IMR-90 (cell line): ENCODE data around the gene CDHR1. TPM values are rescaled to one million over a fixed set of nuclear protein-coding genes. Genes with fewer than 3 reads are reported as not detected.

Source experiments
- ATAC-seq: fragments of 200-7000 bp; cut with Tn5 transposase; 2 replicates; pipeline ENCODE4 v1.9.1; 2020; ENCODE audit warnings: low read depth, mild to moderate bottlenecking, moderate library complexity
- BruUV-seq: library from RNA; stranded (reverse); fragments of 400-500 nt; replicated peaks from 2 replicates; lab custom pipeline; 2021; lab: Mats Ljungman, UMichigan
- CTCF ChIA-PET: fragments of 300-600 bp; formaldehyde crosslinking; extraction: SDS; loops from one replicate; lab custom pipeline; 2021; ENCODE audit warnings: antibody characterized with exemption; lab: Yijun Ruan, JAX
- POLR2A ChIA-PET: fragments of 300-600 bp; sonication (Branson Sonifier 250); formaldehyde crosslinking; loops from one replicate; lab custom pipeline; 2022; ENCODE audit warnings: antibody characterized with exemption; ENCODE audit not compliant: unreplicated experiment; lab: Charles Lee
- DNase-seq: peaks from one replicate; pipeline ENCODE4 v3.0.0; 2013
- H2AFZ ChIP-seq: replicated peaks from 2 replicates; pipeline ENCODE3; 2013; ENCODE audit warnings: low read length, mild to moderate bottlenecking; ENCODE audit not compliant: poor library complexity
- H2AK5ac ChIP-seq: 2 replicates; pipeline ENCODE4 v1.6.1; 2013; ENCODE audit warnings: low read depth, low read length, inconsistent platforms
- H2AK9ac ChIP-seq: replicated peaks from 2 replicates; pipeline ENCODE3; 2013; ENCODE audit warnings: mild to moderate bottlenecking, low read depth, low read length, moderate library complexity; ENCODE audit not compliant: poor library complexity
- H2BK120ac ChIP-seq: 2 replicates; pipeline ENCODE4 v1.6.1; 2013; ENCODE audit warnings: low read depth, low read length, inconsistent platforms
- H2BK15ac ChIP-seq: 3 replicates; pipeline ENCODE4 v1.6.1; 2013; ENCODE audit warnings: low read depth, low read length, inconsistent platforms
- H2BK20ac ChIP-seq: 2 replicates; pipeline ENCODE4 v1.6.1; 2013; ENCODE audit warnings: low read depth, mild to moderate bottlenecking, inconsistent platforms, low read length, moderate library complexity
- H2BK5ac ChIP-seq: 2 replicates; pipeline ENCODE4 v1.6.1; 2013; ENCODE audit warnings: mild to moderate bottlenecking, low read depth, low read length, inconsistent platforms; ENCODE audit not compliant: poor library complexity, severe bottlenecking
- H3K14ac ChIP-seq: replicated peaks from 2 replicates; pipeline ENCODE4 v1.6.1; 2013; ENCODE audit warnings: low read depth, low read length, inconsistent platforms
- H3K18ac ChIP-seq: 2 replicates; pipeline ENCODE4 v1.6.1; 2013; ENCODE audit warnings: low read depth, low read length, control low read depth
- H3K23ac ChIP-seq: 2 replicates; pipeline ENCODE4 v1.6.1; 2013; ENCODE audit warnings: low read depth, low read length, inconsistent platforms
- H3K27ac ChIP-seq: 2 replicates; pipeline ENCODE4 v1.5.1; 2013; ENCODE audit warnings: mild to moderate bottlenecking, control low read depth, low read length; ENCODE audit not compliant: insufficient read depth
- H3K27me3 ChIP-seq: 2 replicates; pipeline ENCODE4 v1.6.1; 2013; ENCODE audit warnings: low read length; ENCODE audit not compliant: control insufficient read depth, insufficient read depth
- H3K36me3 ChIP-seq: 2 replicates; pipeline ENCODE4 v1.6.1; 2013; ENCODE audit warnings: low read length, mixed read lengths; ENCODE audit not compliant: control insufficient read depth, insufficient read depth
- H3K4ac ChIP-seq: 2 replicates; pipeline ENCODE4 v1.6.1; 2013; ENCODE audit warnings: low read depth, low read length, inconsistent platforms
- H3K4me1 ChIP-seq: 2 replicates; pipeline ENCODE4 v1.6.1; 2013; ENCODE audit warnings: low read length, mixed read lengths; ENCODE audit not compliant: control insufficient read depth, insufficient read depth
- H3K4me2 ChIP-seq: 2 replicates; pipeline ENCODE4 v1.6.1; 2013; ENCODE audit warnings: low read depth, mild to moderate bottlenecking, control low read depth, low read length, moderate library complexity
- H3K4me3 ChIP-seq: 2 replicates; pipeline ENCODE4 v1.5.1; 2013; ENCODE audit warnings: low read depth, mild to moderate bottlenecking, control low read depth, low read length, moderate library complexity; ENCODE audit not compliant: insufficient read depth
- H3K56ac ChIP-seq: 2 replicates; pipeline ENCODE4 v1.6.1; 2013; ENCODE audit warnings: low read length, inconsistent platforms; ENCODE audit not compliant: insufficient read depth; ENCODE audit errors: extremely low read depth
- H3K79me1 ChIP-seq, 2 experiments: 2 replicates each; pipeline ENCODE4 v1.6.1; 2013; ENCODE audit warnings: low read length in 2 of 2, inconsistent platforms in 1 of 2, low read depth in 1 of 2
- H3K9ac ChIP-seq: 2 replicates; pipeline ENCODE4 v1.6.1; 2013; ENCODE audit warnings: low read depth, low read length, control low read depth
- H3K9me1 ChIP-seq: 2 replicates; pipeline ENCODE4 v1.6.1; 2013; ENCODE audit warnings: low read length, inconsistent platforms; ENCODE audit not compliant: insufficient read depth
- H3K9me3 ChIP-seq: 2 replicates; pipeline ENCODE4 v1.6.1; 2013; ENCODE audit warnings: low read length; ENCODE audit not compliant: control insufficient read depth, insufficient read depth
- H4K20me1 ChIP-seq: 2 replicates; pipeline ENCODE4 v1.6.1; 2013; ENCODE audit warnings: low read length, inconsistent platforms; ENCODE audit not compliant: insufficient read depth
- H4K5ac ChIP-seq: 2 replicates; pipeline ENCODE4 v1.6.1; 2013; ENCODE audit warnings: mild to moderate bottlenecking, low read depth, low read length, control low read depth
- H4K8ac ChIP-seq, 2 experiments: 2 replicates each; pipeline ENCODE4 v1.6.1; 2013; ENCODE audit warnings: low read depth in 2 of 2, low read length in 2 of 2, control low read depth in 1 of 2, inconsistent platforms in 1 of 2
- H4K91ac ChIP-seq: 2 replicates; pipeline ENCODE4 v1.6.1; 2013; ENCODE audit warnings: low read depth, low read length, inconsistent platforms; ENCODE audit not compliant: insufficient read depth
- BHLHE40 ChIP-seq: fragments of 150-350 bp; IDR thresholded peaks from 2 replicates; pipeline ENCODE4 v1.6.1; 2016; ENCODE audit warnings: mild to moderate bottlenecking, low read depth, low read length
- MAFK ChIP-seq: IDR thresholded peaks from 2 replicates; pipeline ENCODE4 v1.6.1; 2012; ENCODE audit warnings: low read depth, low read length, improper control_type of control experiment
- NFE2L2 ChIP-seq: fragments of 150-350 bp; IDR thresholded peaks from 2 replicates; pipeline ENCODE4 v1.6.1; 2016; ENCODE audit warnings: low read depth, mild to moderate bottlenecking, low read length
- POLR2A ChIP-seq: IDR thresholded peaks from 2 replicates; pipeline ENCODE4 v1.6.1; 2012; ENCODE audit warnings: mild to moderate bottlenecking, low read depth, low read length
- RAD21 ChIP-seq: IDR thresholded peaks from 2 replicates; pipeline ENCODE4 v1.6.1; 2012; ENCODE audit warnings: low read length, improper control_type of control experiment
- RFX5 ChIP-seq: IDR thresholded peaks from 2 replicates; pipeline ENCODE4 v1.8.0; 2012; ENCODE audit warnings: low read depth, mild to moderate bottlenecking, low read length, moderate library complexity
- SMC3 ChIP-seq: fragments of 150-350 bp; IDR thresholded peaks from 2 replicates; pipeline ENCODE4 v1.6.1; 2016; ENCODE audit warnings: low read depth, mild to moderate bottlenecking, antibody characterized with exemption, low read length, moderate library complexity
- WGBS, 2 experiments: methylation state at CpG; one replicate each; pipeline versions ENCODE4 v1.1.5 to v1.1.7; 2013; ENCODE audit warnings: missing lambda C conversion rate in 2 of 2; ENCODE audit not compliant: insufficient read length in 1 of 2; ENCODE audit errors: extremely low coverage in 2 of 2; 5-methylcytosine and 5-hydroxymethylcytosine counted together
- dilution Hi-C: fragments of 300-500 bp; cut with HindIII; formaldehyde crosslinking; loops from one replicate; pipeline ENCODE4 v1.14.3; 2018; ENCODE audit warnings: low sequenced_read_pairs; ENCODE audit not compliant: unreplicated experiment
- in situ Hi-C: fragments of 300-500 bp; cut with MboI; formaldehyde crosslinking; loops from 3 replicates; pipeline ENCODE4 v1.14.3; 2019; ENCODE audit warnings: low sequenced_read_pairs, inconsistent platforms, mixed read lengths
- intact Hi-C: fragments of 100-400 bp; cut with micrococcal nuclease; formaldehyde crosslinking; loops from 2 replicates; pipeline ENCODE4 v1.10.0; 2022
- polyA plus RNA-seq, 3 experiments: library from polyadenylated mRNA; depleted of rRNA; stranded (reverse); fragments of >200 nt; gene quantifications; 2 replicates each; pipeline ENCODE4 v1.2.3, GENCODE V29; 2012; ENCODE audit warnings: low replicate concordance in 1 of 3
- total RNA-seq: library from RNA; depleted of rRNA; stranded (reverse); fragments of >200 nt; gene quantifications from 2 replicates; pipeline ENCODE4 v1.2.3, GENCODE V29; 2012
- TF ChIP-seq, protein P1 (sequence below): conservative IDR thresholded peaks from 2 replicates; pipeline ENCODE4 v1.5.1; 2012; ENCODE audit warnings: mild to moderate bottlenecking, low read depth, low read length, improper control_type of control experiment
- TF ChIP-seq, protein P2 (sequence below): fragments of 150-350 bp; IDR thresholded peaks from 2 replicates; pipeline ENCODE4 v1.6.1; 2016; ENCODE audit warnings: low read depth, mild to moderate bottlenecking, low read length, moderate library complexity, borderline replicate concordance

Gene CDHR1
- total and polyA plus RNA-seq, 2 of the 4 experiments (the other 2 are of a cell fraction), result not detected

DNA sequence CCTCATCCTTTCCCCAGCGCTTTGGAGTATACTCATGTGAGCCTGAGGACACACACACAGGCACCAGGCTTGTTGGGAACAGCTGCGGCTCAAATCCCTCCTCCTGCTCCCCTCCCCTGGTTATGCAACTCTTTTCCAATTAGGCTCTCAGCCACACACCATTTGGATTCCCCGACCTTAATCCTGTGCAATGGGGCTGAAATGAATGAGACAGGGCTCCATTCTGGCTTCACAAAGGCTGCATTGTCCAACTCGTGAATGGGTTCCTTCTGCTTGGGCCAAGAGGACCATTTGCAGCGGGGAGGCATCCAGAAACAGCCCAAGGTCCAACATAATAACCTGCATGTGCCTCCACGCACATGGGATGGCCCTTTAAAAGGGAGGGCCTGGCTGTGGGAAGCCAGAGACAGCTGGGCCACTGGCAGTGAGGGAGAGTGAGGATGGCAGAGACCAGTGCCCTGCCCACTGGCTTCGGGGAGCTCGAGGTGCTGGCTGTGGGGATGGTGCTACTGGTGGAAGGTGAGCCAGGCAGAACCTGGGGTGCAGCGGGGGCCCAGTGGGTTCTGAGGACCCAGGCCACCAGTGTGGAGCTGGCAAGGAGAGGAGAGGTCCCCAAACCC, 50.4 kb downstream of the CDHR1 start, which contains the start of gene RGR:
Gene RGR (plus strand): TSS at position 403 of the 620 bp plus-strand sequence. CDS start 38 bp downstream, at position 441.
- BruUV-seq, result no TSS peak
- dilution Hi-C loops, result no loop called here
- no peak within 1 kb of the TSS for H2AK5ac ChIP-seq

More for the DNA sequence above, 50.4 kb downstream of the CDHR1 start, which contains the start of gene RGR:
- Histone ChIP-seq H3K4me2 (no peak within 1 kb of the TSS), H2AK9ac (no peak within 1 kb of the TSS), H4K20me1 (no peaks in the 10 kb centered on the region), H2BK5ac (no peak within 1 kb of the TSS), H3K23ac (no peak within 1 kb of the TSS), H3K9me1 (no peaks in the 10 kb centered on the region), H2AFZ (no peak within 1 kb of the TSS), H3K4ac (no peak within 1 kb of the TSS), H3K79me1 (no peaks in the 10 kb centered on the region), H2BK15ac (no peak within 1 kb of the TSS), H3K36me3 (no peaks in the 10 kb centered on the region), H4K5ac (no peak within 1 kb of the TSS), H2BK120ac (no peak within 1 kb of the TSS), H3K27me3 (peaks cover 23% of the 10 kb centered on the region), H3K9me3 (no peaks in the 10 kb centered on the region), H3K9ac (no peak within 1 kb of the TSS), H3K14ac (no peak within 1 kb of the TSS), H4K91ac (no peak within 1 kb of the TSS), H3K4me3 (no peak within 1 kb of the TSS), H4K8ac (no peak within 1 kb of the TSS), H3K27ac (no peak within 1 kb of the TSS), H3K4me1 (no peaks in the 10 kb centered on the region), H3K56ac (no peak within 1 kb of the TSS), H2BK20ac (no peak within 1 kb of the TSS), H3K18ac (no peak within 1 kb of the TSS)
- WGBS, 2 experiments, result 31% methylated on average over 4 of the region's 9 CpGs; no CpG with 5 or more reads in 1 of the 2 experiments
- CTCF ChIA-PET, result no interaction called here
- ATAC-seq (no peak), DNase-seq (no peak)
- TF ChIP-seq MAFK (no peak), RAD21 (no peak), POLR2A (no peak), NFE2L2 (no peak), BHLHE40 (no peak), RFX5 (no peak), SMC3 (no peak)
- TF ChIP-seq, protein P1, sequence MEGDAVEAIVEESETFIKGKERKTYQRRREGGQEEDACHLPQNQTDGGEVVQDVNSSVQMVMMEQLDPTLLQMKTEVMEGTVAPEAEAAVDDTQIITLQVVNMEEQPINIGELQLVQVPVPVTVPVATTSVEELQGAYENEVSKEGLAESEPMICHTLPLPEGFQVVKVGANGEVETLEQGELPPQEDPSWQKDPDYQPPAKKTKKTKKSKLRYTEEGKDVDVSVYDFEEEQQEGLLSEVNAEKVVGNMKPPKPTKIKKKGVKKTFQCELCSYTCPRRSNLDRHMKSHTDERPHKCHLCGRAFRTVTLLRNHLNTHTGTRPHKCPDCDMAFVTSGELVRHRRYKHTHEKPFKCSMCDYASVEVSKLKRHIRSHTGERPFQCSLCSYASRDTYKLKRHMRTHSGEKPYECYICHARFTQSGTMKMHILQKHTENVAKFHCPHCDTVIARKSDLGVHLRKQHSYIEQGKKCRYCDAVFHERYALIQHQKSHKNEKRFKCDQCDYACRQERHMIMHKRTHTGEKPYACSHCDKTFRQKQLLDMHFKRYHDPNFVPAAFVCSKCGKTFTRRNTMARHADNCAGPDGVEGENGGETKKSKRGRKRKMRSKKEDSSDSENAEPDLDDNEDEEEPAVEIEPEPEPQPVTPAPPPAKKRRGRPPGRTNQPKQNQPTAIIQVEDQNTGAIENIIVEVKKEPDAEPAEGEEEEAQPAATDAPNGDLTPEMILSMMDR, result no peak
- TF ChIP-seq, protein P2, sequence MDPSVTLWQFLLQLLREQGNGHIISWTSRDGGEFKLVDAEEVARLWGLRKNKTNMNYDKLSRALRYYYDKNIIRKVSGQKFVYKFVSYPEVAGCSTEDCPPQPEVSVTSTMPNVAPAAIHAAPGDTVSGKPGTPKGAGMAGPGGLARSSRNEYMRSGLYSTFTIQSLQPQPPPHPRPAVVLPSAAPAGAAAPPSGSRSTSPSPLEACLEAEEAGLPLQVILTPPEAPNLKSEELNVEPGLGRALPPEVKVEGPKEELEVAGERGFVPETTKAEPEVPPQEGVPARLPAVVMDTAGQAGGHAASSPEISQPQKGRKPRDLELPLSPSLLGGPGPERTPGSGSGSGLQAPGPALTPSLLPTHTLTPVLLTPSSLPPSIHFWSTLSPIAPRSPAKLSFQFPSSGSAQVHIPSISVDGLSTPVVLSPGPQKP, result no peak
- in situ Hi-C loops, result no loop called here
- POLR2A ChIA-PET, result no interaction called here
- intact Hi-C loops, result no loop called here
